HCT116 (cell line): ENCODE results near the gene SRI. TPM values are rescaled to one million over a fixed set of nuclear protein-coding genes. Genes with fewer than 3 reads are reported as not detected.

ENCODE experiments used
- ATAC-seq: fragments of 200-7000 bp; cut with Tn5 transposase; 2 replicates; pipeline ENCODE4 v1.9.1; 2020; ENCODE audit warnings: mild to moderate bottlenecking, moderate library complexity
- BruUV-seq: library from RNA; stranded (reverse); fragments of 400-500 nt; replicated peaks from 2 replicates; lab custom pipeline; 2021; lab: Mats Ljungman, UMichigan
- CTCF ChIA-PET: fragments of 300-600 bp; sonication (Branson Sonifier 250); formaldehyde crosslinking; loops from one replicate; lab custom pipeline; 2021; ENCODE audit warnings: antibody characterized with exemption; lab: Charles Lee
- POLR2A ChIA-PET: fragments of 300-600, 350-600 bp; sonication (Branson Sonifier 250); formaldehyde crosslinking; loops from one replicate; lab custom pipeline; 2021; ENCODE audit warnings: antibody characterized with exemption; lab: Charles Lee
- RAD21 ChIA-PET, 2 experiments: fragments of 300-600 bp; sonication (Branson Sonifier 250); formaldehyde crosslinking; loops; one replicate each; lab custom pipeline; 2023; ENCODE audit warnings: low total read pairs in 2 of 2; ENCODE audit not compliant: uncharacterized antibody in 2 of 2, unreplicated experiment in 2 of 2, low non-redundant PET in 1 of 2; lab: Charles Lee
- DNase-seq: peaks from one replicate; pipeline ENCODE4 v3.0.0-alpha.2; 2010; ENCODE audit warnings: low read depth, low spot score
- H2AFZ ChIP-seq: fragments of 200-600 bp; shearing (Covaris generic), sonication (generic); 2 replicates; pipeline ENCODE4 v1.6.1; 2017; ENCODE audit warnings: low read depth, mixed run types, mixed read lengths, antibody characterized with exemption, low read length; ENCODE audit not compliant: poor library complexity, severe bottlenecking
- H3K27ac ChIP-seq: 2 replicates; pipeline ENCODE4 v1.5.1; 2012; ENCODE audit warnings: low read depth, low read length
- H3K27me3 ChIP-seq: fragments of 200-600 bp; sonication (generic); 2 replicates; pipeline ENCODE4 v1.6.1; 2016; ENCODE audit warnings: mixed run types, low read length, mixed read lengths; ENCODE audit not compliant: insufficient read depth
- H3K36me3 ChIP-seq, 2 experiments: fragments of 200-500 bp in 1 of 2; fragments of 200-600 bp in 1 of 2; sonication (Bioruptor generic) in 1 of 2; sonication (generic) in 1 of 2; 2 replicates each; pipeline versions ENCODE4 v1.5.1 to v1.6.1; 2014 to 2016; ENCODE audit warnings: low read length in 2 of 2, inconsistent platforms in 1 of 2, mixed read lengths in 1 of 2, mixed run types in 1 of 2; ENCODE audit not compliant: insufficient read depth in 2 of 2, control insufficient read depth in 1 of 2
- H3K4me1 ChIP-seq, 2 experiments: fragments of 200-600 bp in 1 of 2; sonication (generic) in 1 of 2; 2 replicates each; pipeline versions ENCODE4 v1.5.1 to v1.6.1; 2012 to 2017; ENCODE audit warnings: low read length in 2 of 2, inconsistent platforms in 1 of 2, mild to moderate bottlenecking in 1 of 2, mixed read lengths in 1 of 2, mixed run types in 1 of 2, moderate library complexity in 1 of 2; ENCODE audit not compliant: insufficient read depth in 2 of 2, control insufficient read depth in 1 of 2
- H3K4me2 ChIP-seq: fragments of 200-600 bp; sonication (generic); 2 replicates; pipeline ENCODE4 v1.6.1; 2017; ENCODE audit warnings: mixed run types, low read length, mixed read lengths
- H3K4me3 ChIP-seq, 2 experiments: fragments of 200-600 bp in 1 of 2; sonication (generic) in 1 of 2; replicated peaks in 1 of 2; 2 replicates each; pipeline ENCODE4 v1.5.1; 2011 to 2016; ENCODE audit warnings: low read length in 2 of 2, control low read depth in 1 of 2, low read depth in 1 of 2, mild to moderate bottlenecking in 1 of 2, mixed read lengths in 1 of 2, mixed run types in 1 of 2
- H3K79me2 ChIP-seq: fragments of 200-600 bp; sonication (generic); 2 replicates; pipeline ENCODE4 v1.6.1; 2017; ENCODE audit warnings: mild to moderate bottlenecking, mixed run types, low read length, moderate library complexity, mixed read lengths; ENCODE audit not compliant: insufficient read depth
- H3K9ac ChIP-seq: fragments of 200-600 bp; sonication (generic); 2 replicates; pipeline ENCODE4 v1.6.1; 2016; ENCODE audit warnings: low read length, mixed read lengths
- H3K9me2 ChIP-seq: fragments of 200-600 bp; sonication (generic), shearing (Covaris generic); 2 replicates; pipeline ENCODE4 v1.6.1; 2017; ENCODE audit warnings: mixed run types, mild to moderate bottlenecking, moderate library complexity; ENCODE audit not compliant: insufficient read depth
- H3K9me3 ChIP-seq, 2 experiments: fragments of 200-500 bp in 1 of 2; fragments of 200-600 bp in 1 of 2; sonication (Bioruptor generic) in 1 of 2; sonication (generic) in 1 of 2; 2 replicates each; pipeline ENCODE4 v1.6.1; 2014 to 2017; ENCODE audit warnings: low read length in 2 of 2, mixed read lengths in 2 of 2, inconsistent platforms in 1 of 2, low read depth in 1 of 2, mild to moderate bottlenecking in 1 of 2, mixed run types in 1 of 2, moderate library complexity in 1 of 2; ENCODE audit not compliant: control insufficient read depth in 1 of 2, insufficient read depth in 1 of 2
- H4K20me1 ChIP-seq: fragments of 200-600 bp; sonication (generic), shearing (Covaris generic); 2 replicates; pipeline ENCODE4 v1.6.1; 2017; ENCODE audit warnings: mixed run types, mild to moderate bottlenecking, moderate library complexity; ENCODE audit not compliant: insufficient read depth
- CEBPB ChIP-seq: IDR thresholded peaks from 2 replicates; pipeline ENCODE4 v1.6.1; 2012; ENCODE audit warnings: low read depth
- EGR1 ChIP-seq: IDR thresholded peaks from 2 replicates; pipeline ENCODE4 v1.6.1; 2012; ENCODE audit warnings: low read depth
- EZH2 ChIP-seq: fragments of 200-600 bp; sonication (generic); IDR thresholded peaks from 2 replicates; pipeline ENCODE4 v1.6.1; 2017; ENCODE audit warnings: antibody characterized with exemption, mixed run types
- EZH2phosphoT487 ChIP-seq: fragments of 200-600 bp; IDR thresholded peaks from 2 replicates; pipeline ENCODE4 v1.6.1; 2018; ENCODE audit warnings: antibody characterized with exemption, borderline replicate concordance
- MAX ChIP-seq: IDR thresholded peaks from 2 replicates; pipeline ENCODE4 v1.6.1; 2012
- SIN3A ChIP-seq: IDR thresholded peaks from 2 replicates; pipeline ENCODE4 v1.6.1; 2012; ENCODE audit warnings: low read depth
- SRF ChIP-seq: IDR thresholded peaks from 2 replicates; pipeline ENCODE4 v1.6.1; 2012; ENCODE audit warnings: low read depth
- TCF7L2 ChIP-seq: IDR thresholded peaks from 2 replicates; pipeline ENCODE4 v1.7.0; 2011; ENCODE audit warnings: borderline replicate concordance, inconsistent platforms; ENCODE audit not compliant: insufficient read depth, insufficient read length; ENCODE audit errors: extremely low read depth
- YY1 ChIP-seq: IDR thresholded peaks from 2 replicates; pipeline ENCODE4 v1.6.1; 2011; ENCODE audit warnings: low read length, low read depth, moderate library complexity, mild to moderate bottlenecking; ENCODE audit not compliant: insufficient replicate concordance; ENCODE audit errors: extremely low read depth
- ZBTB33 ChIP-seq: IDR thresholded peaks from 2 replicates; pipeline ENCODE4 v1.6.1; 2011; ENCODE audit warnings: mild to moderate bottlenecking, low read length, moderate library complexity; ENCODE audit not compliant: insufficient replicate concordance; ENCODE audit errors: extremely low read depth
- ZFX ChIP-seq: fragments of 450-650 bp; IDR thresholded peaks from 2 replicates; pipeline ENCODE4 v1.6.1; 2017
- ZNF274 ChIP-seq: fragments of 200-500 bp; sonication (Bioruptor generic); IDR thresholded peaks from 2 replicates; pipeline ENCODE4 v1.6.1; 2014; ENCODE audit warnings: mild to moderate bottlenecking, low read depth, low read length, inconsistent platforms
- intact Hi-C: fragments of 100-400 bp; cut with micrococcal nuclease; formaldehyde crosslinking; loops from 2 replicates; pipeline ENCODE4 v1.10.0; 2022
- total RNA-seq: library from RNA; stranded (reverse); gene quantifications from one replicate; pipeline ENCODE4 v1.2.1, GENCODE V29; 2021; ENCODE audit not compliant: unreplicated experiment
- TF ChIP-seq, protein P1 (sequence below): IDR thresholded peaks from 2 replicates; pipeline ENCODE4 v1.6.1; 2012
- TF ChIP-seq, protein P2 (sequence below): IDR thresholded peaks from 2 replicates; pipeline ENCODE4 v1.6.1; 2012; ENCODE audit warnings: low read depth
- TF ChIP-seq, protein P3 (sequence below), 3 experiments: fragments of 200-600 bp in 1 of 3; sonication (generic) in 1 of 3; IDR thresholded peaks in 2 of 3; conservative IDR thresholded peaks in 1 of 3; 2 replicates each; pipeline ENCODE4 v1.5.1; 2012 to 2017; ENCODE audit warnings: low read depth in 2 of 3, low read length in 2 of 3, antibody characterized with exemption in 1 of 3, borderline replicate concordance in 1 of 3, control low read depth in 1 of 3, mild to moderate bottlenecking in 1 of 3, mixed read lengths in 1 of 3, mixed run types in 1 of 3, moderate library complexity in 1 of 3; ENCODE audit not compliant: insufficient read depth in 1 of 3

The SRI gene
- total RNA-seq, 1 experiment from 2014 or later = 114 TPM

DNA sequence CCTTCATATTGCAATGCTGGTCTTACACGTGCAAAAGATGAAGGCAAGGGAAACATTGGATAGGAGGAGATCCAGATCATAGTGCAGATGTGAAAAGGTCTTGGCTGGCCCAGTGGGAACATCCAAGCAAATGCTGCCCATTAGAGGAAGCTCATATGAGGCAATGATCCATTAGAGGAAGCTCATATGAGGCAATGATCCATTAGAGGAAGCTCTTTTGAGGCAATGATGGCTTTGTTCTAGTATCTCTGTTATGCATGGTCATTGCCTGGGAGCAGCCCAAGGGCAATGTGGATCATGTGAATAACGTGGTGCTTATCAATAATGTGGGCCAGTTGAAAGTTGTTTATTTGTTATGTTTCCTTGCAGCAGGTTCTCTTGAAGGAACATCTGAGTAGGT lies 49.0 kb upstream of the SRI start:
- Histone ChIP-seq H3K4me3 (no peak overlapping the region), H3K36me3 (no peaks in the 10 kb centered on the region), H2AFZ (no peak overlapping the region), H3K4me1 (no peaks in the 10 kb centered on the region), H3K9ac (no peak overlapping the region), H3K27ac (no peak overlapping the region), H3K9me3 (no peaks in the 10 kb centered on the region; a peak in 1 of 4 replicates), H4K20me1 (no peaks in the 10 kb centered on the region), H3K9me2 (no peaks in the 10 kb centered on the region), H3K4me2 (no peak overlapping the region), H3K79me2 (no peaks in the 10 kb centered on the region), H3K27me3 (no peaks in the 10 kb centered on the region)
- ChIA-PET RAD21 (no interaction called here), CTCF (no interaction called here), POLR2A (no interaction called here)
- BruUV-seq = no TSS peak
- no peak for DNase-seq
- TF ChIP-seq EZH2phosphoT487 = no peak
- TF ChIP-seq EGR1 = no peak
- no peak for TF ChIP-seq ZBTB33
- no peak for TF ChIP-seq TCF7L2
- no peak for TF ChIP-seq ZNF274
- TF ChIP-seq, protein P1, sequence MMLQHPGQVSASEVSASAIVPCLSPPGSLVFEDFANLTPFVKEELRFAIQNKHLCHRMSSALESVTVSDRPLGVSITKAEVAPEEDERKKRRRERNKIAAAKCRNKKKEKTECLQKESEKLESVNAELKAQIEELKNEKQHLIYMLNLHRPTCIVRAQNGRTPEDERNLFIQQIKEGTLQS = no peak
- no peak for TF ChIP-seq YY1
- no peak for TF ChIP-seq SRF
- TF ChIP-seq, protein P2, sequence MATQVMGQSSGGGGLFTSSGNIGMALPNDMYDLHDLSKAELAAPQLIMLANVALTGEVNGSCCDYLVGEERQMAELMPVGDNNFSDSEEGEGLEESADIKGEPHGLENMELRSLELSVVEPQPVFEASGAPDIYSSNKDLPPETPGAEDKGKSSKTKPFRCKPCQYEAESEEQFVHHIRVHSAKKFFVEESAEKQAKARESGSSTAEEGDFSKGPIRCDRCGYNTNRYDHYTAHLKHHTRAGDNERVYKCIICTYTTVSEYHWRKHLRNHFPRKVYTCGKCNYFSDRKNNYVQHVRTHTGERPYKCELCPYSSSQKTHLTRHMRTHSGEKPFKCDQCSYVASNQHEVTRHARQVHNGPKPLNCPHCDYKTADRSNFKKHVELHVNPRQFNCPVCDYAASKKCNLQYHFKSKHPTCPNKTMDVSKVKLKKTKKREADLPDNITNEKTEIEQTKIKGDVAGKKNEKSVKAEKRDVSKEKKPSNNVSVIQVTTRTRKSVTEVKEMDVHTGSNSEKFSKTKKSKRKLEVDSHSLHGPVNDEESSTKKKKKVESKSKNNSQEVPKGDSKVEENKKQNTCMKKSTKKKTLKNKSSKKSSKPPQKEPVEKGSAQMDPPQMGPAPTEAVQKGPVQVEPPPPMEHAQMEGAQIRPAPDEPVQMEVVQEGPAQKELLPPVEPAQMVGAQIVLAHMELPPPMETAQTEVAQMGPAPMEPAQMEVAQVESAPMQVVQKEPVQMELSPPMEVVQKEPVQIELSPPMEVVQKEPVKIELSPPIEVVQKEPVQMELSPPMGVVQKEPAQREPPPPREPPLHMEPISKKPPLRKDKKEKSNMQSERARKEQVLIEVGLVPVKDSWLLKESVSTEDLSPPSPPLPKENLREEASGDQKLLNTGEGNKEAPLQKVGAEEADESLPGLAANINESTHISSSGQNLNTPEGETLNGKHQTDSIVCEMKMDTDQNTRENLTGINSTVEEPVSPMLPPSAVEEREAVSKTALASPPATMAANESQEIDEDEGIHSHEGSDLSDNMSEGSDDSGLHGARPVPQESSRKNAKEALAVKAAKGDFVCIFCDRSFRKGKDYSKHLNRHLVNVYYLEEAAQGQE = no peak
- TF ChIP-seq MAX = no peak
- no peak for TF ChIP-seq SIN3A
- TF ChIP-seq, protein P3, sequence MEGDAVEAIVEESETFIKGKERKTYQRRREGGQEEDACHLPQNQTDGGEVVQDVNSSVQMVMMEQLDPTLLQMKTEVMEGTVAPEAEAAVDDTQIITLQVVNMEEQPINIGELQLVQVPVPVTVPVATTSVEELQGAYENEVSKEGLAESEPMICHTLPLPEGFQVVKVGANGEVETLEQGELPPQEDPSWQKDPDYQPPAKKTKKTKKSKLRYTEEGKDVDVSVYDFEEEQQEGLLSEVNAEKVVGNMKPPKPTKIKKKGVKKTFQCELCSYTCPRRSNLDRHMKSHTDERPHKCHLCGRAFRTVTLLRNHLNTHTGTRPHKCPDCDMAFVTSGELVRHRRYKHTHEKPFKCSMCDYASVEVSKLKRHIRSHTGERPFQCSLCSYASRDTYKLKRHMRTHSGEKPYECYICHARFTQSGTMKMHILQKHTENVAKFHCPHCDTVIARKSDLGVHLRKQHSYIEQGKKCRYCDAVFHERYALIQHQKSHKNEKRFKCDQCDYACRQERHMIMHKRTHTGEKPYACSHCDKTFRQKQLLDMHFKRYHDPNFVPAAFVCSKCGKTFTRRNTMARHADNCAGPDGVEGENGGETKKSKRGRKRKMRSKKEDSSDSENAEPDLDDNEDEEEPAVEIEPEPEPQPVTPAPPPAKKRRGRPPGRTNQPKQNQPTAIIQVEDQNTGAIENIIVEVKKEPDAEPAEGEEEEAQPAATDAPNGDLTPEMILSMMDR (IDR thresholded peaks at IDR 0.05 in 2 of 3, conservative IDR thresholded peaks at IDR 0.05 in 1 of 3; ENCODE audit: borderline replicate concordance in 1 of 3, insufficient read depth in 1 of 3, low read depth in 2 of 3, low read length in 2 of 3) = no peak
- no peak for TF ChIP-seq CEBPB
- TF ChIP-seq EZH2 = no peak
- TF ChIP-seq ZFX = no peak
- intact Hi-C loops = no loop called here
- no peak for ATAC-seq
